ENCODE results near the gene SSRP1.

DNA sequence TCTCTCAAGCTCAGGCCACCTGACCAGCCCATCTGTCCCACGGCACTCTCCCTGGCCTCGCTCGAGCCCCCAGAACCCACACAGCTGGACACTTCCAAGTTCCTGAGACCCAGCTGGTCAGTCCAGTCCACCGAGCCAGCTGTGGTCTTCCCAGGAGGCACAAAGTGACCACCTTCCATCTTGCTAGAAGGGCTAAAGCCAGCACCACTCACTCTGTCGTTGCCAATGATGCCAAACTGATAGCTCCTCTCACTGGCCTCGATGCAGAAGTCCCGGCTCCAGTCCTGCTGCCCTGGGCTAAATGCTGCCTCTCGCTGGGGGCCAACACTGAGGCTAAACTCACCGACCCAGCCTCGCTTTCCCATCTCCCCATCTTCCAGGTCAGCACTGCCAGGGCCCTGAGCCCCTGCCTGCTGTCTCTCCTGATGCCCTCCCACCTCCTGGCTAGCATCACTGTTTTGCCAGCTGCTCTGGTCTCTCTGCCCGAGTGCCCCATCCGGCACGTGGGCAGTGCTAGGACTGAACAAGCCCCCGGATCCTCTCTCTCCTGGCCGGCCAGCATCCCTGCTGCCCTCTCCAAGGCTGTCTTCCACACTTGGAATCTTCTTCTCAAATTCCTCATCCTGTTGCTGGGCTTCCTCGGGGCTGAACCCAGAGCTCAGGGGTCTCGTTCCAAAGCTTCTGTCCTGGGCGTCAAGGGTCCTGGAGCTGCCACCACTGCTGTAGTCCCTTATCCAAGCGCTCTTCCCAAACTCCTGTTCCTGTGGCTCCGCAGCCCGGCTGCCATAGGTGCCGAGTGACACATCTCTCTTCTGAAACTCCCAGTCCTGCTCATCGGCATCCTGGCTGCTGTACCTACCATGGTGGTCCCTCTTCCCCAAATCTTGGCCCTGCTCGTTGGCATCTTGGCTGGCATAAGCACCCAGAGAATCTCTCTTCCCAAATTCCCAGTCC lies 26.3 kb downstream of the SSRP1 start:
- TF ChIP-seq CTCF (IDR thresholded peaks at IDR 0.05 in 4 of 5, conservative IDR thresholded peaks at IDR 0.05 in 1 of 5) = no peak
- no peak for TF ChIP-seq POLR2A (IDR thresholded peaks at IDR 0.05)

Data from gastrocnemius medialis (tissue), 4 donors.